ENCODE measurements around the gene CNPY4.

DNA sequence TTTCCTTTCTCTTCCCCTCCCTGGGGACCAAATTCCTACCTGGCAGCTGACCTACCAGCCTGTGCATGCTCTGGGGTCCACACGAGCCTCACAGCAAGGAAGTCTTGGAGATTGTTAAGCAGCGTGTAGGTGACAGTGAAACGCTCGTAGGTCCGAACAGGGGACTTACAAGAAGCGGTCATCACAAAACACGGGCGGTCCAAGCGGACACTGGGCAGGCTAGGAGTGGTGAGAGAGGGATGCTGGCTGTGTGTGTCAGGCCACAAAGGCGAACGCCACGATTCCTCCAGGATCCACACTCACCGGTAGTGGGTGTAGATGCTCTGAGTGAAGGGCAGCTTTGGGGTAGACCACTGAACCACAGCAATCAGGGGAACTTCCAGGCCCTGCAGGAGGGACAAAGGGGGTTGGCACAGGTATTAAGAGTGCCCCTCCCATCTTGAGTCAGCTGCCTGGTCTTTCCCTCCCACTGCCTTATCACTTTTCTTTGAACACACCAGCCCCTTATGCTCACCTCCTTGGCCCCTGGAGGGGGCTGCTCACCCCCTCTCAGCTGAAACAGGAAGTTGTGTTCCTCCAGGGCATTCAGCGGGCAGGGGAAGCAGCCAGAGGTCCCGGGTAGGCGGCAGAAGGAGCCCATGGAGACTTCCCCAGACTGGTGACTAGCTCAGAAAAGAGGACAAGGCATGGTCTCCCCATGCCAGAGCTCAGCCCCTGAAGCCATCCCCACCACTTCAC is 37.1 kb downstream of the CNPY4 start:
- TF ChIP-seq PAX5 (IDR thresholded peaks at IDR 0.05; ENCODE audit: insufficient read depth, low read length, severe bottlenecking) (no peak), POLR2AphosphoS5 (IDR thresholded peaks at IDR 0.05; ENCODE audit: low read depth, low read length) (no peak), POLR2A (IDR thresholded peaks at IDR 0.05; ENCODE audit: low read depth, low read length) (no peak)
